ENCODE data around the gene LRP1-AS. TPM values are rescaled to one million over a fixed set of nuclear protein-coding genes. Genes with fewer than 3 reads are reported as not detected.
A peak's percentile ranks its signal among the peaks of the same experiment; 100 is the strongest.

LRP1-AS gene
- total RNA-seq, 4 donors from 2014 or later = not detected

- Histone ChIP-seq H3K27ac (replicated peaks in 1 of 4) (peak overlapping the region; percentile 95 to 99 (median 99)), H3K27me3 (peaks cover 0 to 2% (median 0%) of the 10 kb centered on the region in 4 donors), H3K4me1 (peaks cover 27 to 62% (median 60%) of the 10 kb centered on the region in 4 donors), H3K36me3 (no peaks in the 10 kb centered on the region), H3K4me3 (peak overlapping the region; percentile 73 to 89 (median 88)), H3K9me3 (no peaks in the 10 kb centered on the region)
- no peak for DNase-seq (ENCODE audit: extremely low spot score)
- 3% methylated on average over 29 of the region's 35 CpGs for WGBS
- no peak for TF ChIP-seq POLR2AphosphoS5 (IDR thresholded peaks at IDR 0.05)
- no peak for TF ChIP-seq CTCF (IDR thresholded peaks at IDR 0.05)
- TF ChIP-seq EP300 (IDR thresholded peaks at IDR 0.05) = no peak
- TF ChIP-seq POLR2A (IDR thresholded peaks at IDR 0.05; ENCODE audit: low read depth) = no peak
- intact Hi-C loops (cut with DNase I) = no loop called here
Measured at GRCh38 chr12:57128519-57129247, 18.7 kb downstream of the LRP1-AS start.

- TF ChIP-seq POLR2A (IDR thresholded peaks at IDR 0.05; ENCODE audit: low read depth) (peak; percentile 56), CTCF (IDR thresholded peaks at IDR 0.05) (no peak), POLR2AphosphoS5 (IDR thresholded peaks at IDR 0.05) (peak; percentile 82 to 93)
- H3K36me3 ChIP-seq = no peaks in the 10 kb centered on the region
- intact Hi-C loops (cut with DNase I) = loop anchor here (2.0 kb wide), 1 partner anchor 47 kb away; no protein-coding TSS in a partner anchor
- H3K27ac ChIP-seq (replicated peaks in 1 of 4) = peak within 1 kb of the TSS; percentile 95 to 99 (median 99)
- peaks cover 0 to 2% (median 0%) of the 10 kb centered on the region in 4 donors for H3K27me3 ChIP-seq
- DNase-seq (ENCODE audit: extremely low spot score) = peak; percentile 97
- no peaks in the 10 kb centered on the region for H3K9me3 ChIP-seq
- H3K4me1 ChIP-seq = peaks cover 21 to 55% (median 52%) of the 10 kb centered on the region in 4 donors
- under 1% methylated on average over 23 of the region's 57 CpGs for WGBS
- peak within 1 kb of the TSS; percentile 73 to 89 (median 88) for H3K4me3 ChIP-seq
Measured at GRCh38 chr12:57127726-57128518, 19.5 kb downstream of the LRP1-AS start, which contains the start of gene LRP1. Gene LRP1, plus strand, starts transcription at chr12:57128483. Its CDS starts 482 bp downstream, at chr12:57128965.

GRCh38 chr12:57127101-57127725, 20.2 kb downstream of the LRP1-AS start:
- H3K4me3 ChIP-seq = peak overlapping the region; percentile 73 to 89 (median 88)
- H3K27ac ChIP-seq (replicated peaks in 1 of 4) = peak overlapping the region; percentile 95 to 99 (median 99)
- TF ChIP-seq POLR2A (IDR thresholded peaks at IDR 0.05; ENCODE audit: low read depth) = no peak
- no peak for TF ChIP-seq EP300 (IDR thresholded peaks at IDR 0.05)
- TF ChIP-seq POLR2AphosphoS5 (IDR thresholded peaks at IDR 0.05) = no peak
- TF ChIP-seq CTCF (IDR thresholded peaks at IDR 0.05) = peak; percentile 22 to 33 (median 23)
- DNase-seq (ENCODE audit: extremely low spot score) = no peak
- 4% methylated on average over 14 of the region's 26 CpGs for WGBS
- H3K9me3 ChIP-seq = no peaks in the 10 kb centered on the region
- no peaks in the 10 kb centered on the region for H3K36me3 ChIP-seq
- peaks cover 0 to 2% (median 0%) of the 10 kb centered on the region in 4 donors for H3K27me3 ChIP-seq
- intact Hi-C loops (cut with DNase I) = loop anchor here (2.0 kb wide), 1 partner anchor 48 kb away; no protein-coding TSS in a partner anchor
- H3K4me1 ChIP-seq = peaks cover 15 to 48% (median 45%) of the 10 kb centered on the region in 4 donors

GRCh38 chr12:57126561-57126960, 20.9 kb downstream of the LRP1-AS start:
- intact Hi-C loops (cut with DNase I) = loop anchor here (2.0 kb wide), 1 partner anchor 48 kb away; no protein-coding TSS in a partner anchor
- Histone ChIP-seq H3K4me3 (peak overlapping the region in 1 of 4 donors; percentile 88), H3K27me3 (peaks cover 0 to 2% (median 0%) of the 10 kb centered on the region in 4 donors), H3K36me3 (no peaks in the 10 kb centered on the region), H3K4me1 (peaks cover 9 to 41% (median 38%) of the 10 kb centered on the region in 4 donors), H3K27ac (replicated peaks in 1 of 4) (peak overlapping the region; percentile 95 to 99 (median 99)), H3K9me3 (no peaks in the 10 kb centered on the region)
- TF ChIP-seq EP300 (IDR thresholded peaks at IDR 0.05) (no peak), POLR2AphosphoS5 (IDR thresholded peaks at IDR 0.05) (no peak), CTCF (IDR thresholded peaks at IDR 0.05) (no peak), POLR2A (IDR thresholded peaks at IDR 0.05; ENCODE audit: low read depth) (no peak)
- WGBS = 56% methylated on average over 7 of the region's 7 CpGs
- no peak for DNase-seq (ENCODE audit: extremely low spot score)
